ENCODE results near the gene PIGK. TPM values are rescaled to one million over a fixed set of nuclear protein-coding genes. Genes with fewer than 3 reads are reported as not detected.

Gene PIGK
- 22.1 and 22.7 TPM in 2 replicates for total RNA-seq
- long read RNA-seq, full-length matches to known transcripts = 119 of 133 reads
- long read RNA-seq, partial matches to known transcripts = 4 of 133 reads
- long read RNA-seq, other reads (novel, unspliced or antisense) = 10 of 133 reads

DNA sequence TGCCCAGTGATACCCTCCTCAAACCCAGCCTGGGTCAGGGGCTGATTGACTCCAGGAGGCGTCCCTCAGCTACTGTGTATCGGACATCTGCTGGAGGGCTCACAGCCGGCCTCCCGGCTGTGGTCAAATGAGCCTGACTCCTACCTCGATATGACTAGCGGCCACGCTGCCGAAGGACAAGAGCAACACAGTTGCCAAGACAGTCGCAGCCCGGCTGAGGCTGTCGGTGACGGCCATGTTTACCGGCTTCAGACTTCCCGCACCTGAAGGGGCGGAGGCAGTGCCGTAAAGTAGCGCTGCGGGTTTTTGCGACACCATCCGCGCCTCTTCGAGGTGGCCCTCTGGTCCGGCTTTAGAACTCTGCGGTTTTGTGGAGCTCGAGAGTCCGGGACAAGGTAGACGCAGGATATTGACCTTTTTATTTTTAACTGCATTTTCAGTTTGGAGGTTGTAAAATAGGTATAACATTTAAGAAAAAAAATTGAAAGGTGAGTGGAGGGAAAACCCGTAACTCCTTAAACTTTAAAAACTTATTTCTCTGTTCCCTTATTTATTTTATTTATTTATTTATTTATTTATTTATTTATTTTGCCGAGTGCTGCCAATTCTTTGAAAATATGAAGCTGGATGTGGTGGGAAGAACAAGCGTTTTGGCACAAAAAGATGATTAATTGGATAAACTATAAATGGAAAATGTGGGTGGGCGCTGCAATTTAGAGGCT, at the start of gene PIGK:
PIGK (minus strand) TSS at position 265 of the 722 bp plus-strand sequence; CDS start at position 237, 28 bp downstream.
- peak; percentile 84 for DNase-seq (ENCODE audit: low spot score, unreplicated experiment)
- no peaks in the 10 kb centered on the region for H3K27me3 Mint-ChIP-seq
- H3K4me3 Mint-ChIP-seq (ENCODE audit: low read depth) = peak within 1 kb of the TSS; percentile 96
- peak within 1 kb of the TSS; percentile 96 for H3K27ac Mint-ChIP-seq
- H3K36me3 Mint-ChIP-seq (ENCODE audit: insufficient read depth) = peaks cover 23% of the 10 kb centered on the region
- TF ChIP-seq, protein P1, sequence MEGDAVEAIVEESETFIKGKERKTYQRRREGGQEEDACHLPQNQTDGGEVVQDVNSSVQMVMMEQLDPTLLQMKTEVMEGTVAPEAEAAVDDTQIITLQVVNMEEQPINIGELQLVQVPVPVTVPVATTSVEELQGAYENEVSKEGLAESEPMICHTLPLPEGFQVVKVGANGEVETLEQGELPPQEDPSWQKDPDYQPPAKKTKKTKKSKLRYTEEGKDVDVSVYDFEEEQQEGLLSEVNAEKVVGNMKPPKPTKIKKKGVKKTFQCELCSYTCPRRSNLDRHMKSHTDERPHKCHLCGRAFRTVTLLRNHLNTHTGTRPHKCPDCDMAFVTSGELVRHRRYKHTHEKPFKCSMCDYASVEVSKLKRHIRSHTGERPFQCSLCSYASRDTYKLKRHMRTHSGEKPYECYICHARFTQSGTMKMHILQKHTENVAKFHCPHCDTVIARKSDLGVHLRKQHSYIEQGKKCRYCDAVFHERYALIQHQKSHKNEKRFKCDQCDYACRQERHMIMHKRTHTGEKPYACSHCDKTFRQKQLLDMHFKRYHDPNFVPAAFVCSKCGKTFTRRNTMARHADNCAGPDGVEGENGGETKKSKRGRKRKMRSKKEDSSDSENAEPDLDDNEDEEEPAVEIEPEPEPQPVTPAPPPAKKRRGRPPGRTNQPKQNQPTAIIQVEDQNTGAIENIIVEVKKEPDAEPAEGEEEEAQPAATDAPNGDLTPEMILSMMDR (IDR thresholded peaks at IDR 0.05; ENCODE audit: unreplicated experiment) = no peak
- H3K4me1 Mint-ChIP-seq (ENCODE audit: low read depth) = peaks cover 16% of the 10 kb centered on the region
- H3K9me3 Mint-ChIP-seq (ENCODE audit: low read depth) = peaks cover 3% of the 10 kb centered on the region

DNA sequence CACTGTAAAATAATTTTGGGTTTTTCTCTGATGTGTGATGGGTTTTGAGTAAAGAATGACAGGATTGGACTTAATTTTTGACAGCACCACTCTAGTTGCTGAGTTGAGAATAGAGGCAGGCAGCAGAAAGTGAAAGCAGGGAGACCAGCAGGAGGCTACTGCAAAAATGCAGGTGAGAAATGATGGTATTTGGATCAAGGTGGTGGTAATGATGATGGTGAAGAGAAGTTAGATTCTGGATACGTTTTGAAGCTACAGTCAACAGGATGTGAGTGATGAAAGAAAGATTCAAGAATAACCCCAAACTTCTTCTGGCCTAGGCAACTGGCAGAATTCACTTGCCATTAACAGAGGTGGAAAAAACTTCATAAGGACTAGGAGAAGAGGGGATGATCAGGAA, 47.8 kb upstream of the PIGK start:
- Mint-ChIP-seq H3K27ac (no peak overlapping the region), H3K4me3 (ENCODE audit: low read depth) (no peak overlapping the region), H3K27me3 (no peaks in the 10 kb centered on the region), H3K9me3 (ENCODE audit: low read depth) (no peaks in the 10 kb centered on the region), H3K4me1 (ENCODE audit: low read depth) (no peaks in the 10 kb centered on the region), H3K36me3 (ENCODE audit: insufficient read depth) (no peaks in the 10 kb centered on the region)
- DNase-seq (ENCODE audit: low spot score, unreplicated experiment) = no peak
- TF ChIP-seq, protein P1 (IDR thresholded peaks at IDR 0.05; ENCODE audit: unreplicated experiment) = no peak

DNA sequence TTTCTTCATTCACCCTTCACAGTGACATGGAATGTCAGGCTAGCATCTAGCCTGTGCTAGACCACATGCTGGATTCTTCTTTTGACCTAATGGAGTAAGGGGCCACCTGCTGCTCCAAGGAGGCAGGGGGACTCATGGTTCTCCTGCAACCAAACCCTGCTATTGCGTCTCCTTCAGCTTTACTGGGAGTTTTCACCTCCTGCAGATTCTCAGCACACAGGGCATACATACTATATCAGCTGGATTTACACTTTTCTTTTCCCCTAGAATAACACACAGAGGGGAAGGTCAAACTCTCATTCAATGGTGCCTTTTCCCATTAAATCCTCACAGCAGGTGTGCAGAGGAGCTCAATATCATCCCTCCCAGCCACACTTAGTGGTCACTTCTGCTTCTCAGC, 46.0 kb upstream of the PIGK start:
- TF ChIP-seq, protein P1 (IDR thresholded peaks at IDR 0.05; ENCODE audit: unreplicated experiment) = no peak
- no peak for DNase-seq (ENCODE audit: low spot score, unreplicated experiment)

DNA sequence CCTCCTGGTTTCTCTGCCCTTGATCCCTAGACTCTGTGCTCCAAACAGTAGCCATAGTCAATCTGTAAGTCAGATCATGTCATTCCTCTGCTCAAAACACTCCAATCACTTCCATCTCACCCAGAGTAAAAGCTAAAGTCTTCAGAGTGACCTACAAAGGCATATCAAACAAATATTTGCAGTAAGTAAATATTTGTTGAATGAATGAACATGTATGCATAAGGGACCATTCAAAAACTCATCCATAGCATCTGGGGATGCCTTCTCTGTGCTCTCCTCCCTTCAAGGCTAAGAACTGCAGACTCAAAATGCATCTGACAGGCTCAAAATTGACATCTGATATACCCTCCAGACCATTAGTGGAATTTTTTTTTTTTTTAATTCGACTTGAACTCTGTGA, 44.5 kb upstream of the PIGK start:
- no peaks in the 10 kb centered on the region for H3K4me1 Mint-ChIP-seq (ENCODE audit: low read depth)
- H3K36me3 Mint-ChIP-seq (ENCODE audit: insufficient read depth) = no peaks in the 10 kb centered on the region
- H3K9me3 Mint-ChIP-seq (ENCODE audit: low read depth) = no peaks in the 10 kb centered on the region
- no peak overlapping the region for H3K4me3 Mint-ChIP-seq (ENCODE audit: low read depth)
- H3K27me3 Mint-ChIP-seq = no peaks in the 10 kb centered on the region
- TF ChIP-seq, protein P1 (IDR thresholded peaks at IDR 0.05; ENCODE audit: unreplicated experiment) = no peak
- H3K27ac Mint-ChIP-seq = no peak overlapping the region
- no peak for DNase-seq (ENCODE audit: low spot score, unreplicated experiment)

More for the DNA sequence above, 46.0 kb upstream of the PIGK start:
- H3K27ac Mint-ChIP-seq = no peak overlapping the region
- H3K4me1 Mint-ChIP-seq (ENCODE audit: low read depth) = no peaks in the 10 kb centered on the region
- H3K27me3 Mint-ChIP-seq = no peaks in the 10 kb centered on the region
- no peaks in the 10 kb centered on the region for H3K36me3 Mint-ChIP-seq (ENCODE audit: insufficient read depth)
- H3K4me3 Mint-ChIP-seq (ENCODE audit: low read depth) = no peak overlapping the region
- no peaks in the 10 kb centered on the region for H3K9me3 Mint-ChIP-seq (ENCODE audit: low read depth)

DNA sequence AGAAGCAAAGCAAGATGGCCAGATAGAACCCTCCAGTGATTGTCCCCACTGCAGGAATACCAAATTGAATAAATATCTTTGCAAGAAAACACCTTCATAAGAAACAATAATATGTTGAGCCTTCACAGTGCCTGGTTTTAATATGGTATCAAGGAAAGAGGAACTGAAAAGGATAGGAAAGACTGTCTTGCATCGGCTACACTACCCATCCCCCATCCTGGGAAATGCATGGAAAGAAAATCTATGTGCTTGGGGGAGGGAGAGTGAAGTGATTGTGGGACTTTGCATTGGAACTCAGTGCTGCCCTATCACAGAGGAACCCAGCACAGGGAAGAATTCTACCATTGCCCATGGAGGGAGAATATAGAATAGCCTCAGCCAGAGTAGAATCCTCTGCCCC, 34.0 kb upstream of the PIGK start:
- H3K36me3 Mint-ChIP-seq (ENCODE audit: insufficient read depth) = peaks cover 6% of the 10 kb centered on the region
- H3K4me1 Mint-ChIP-seq (ENCODE audit: low read depth) = no peaks in the 10 kb centered on the region
- H3K4me3 Mint-ChIP-seq (ENCODE audit: low read depth) = no peak overlapping the region
- no peak overlapping the region for H3K27ac Mint-ChIP-seq
- TF ChIP-seq, protein P1 (IDR thresholded peaks at IDR 0.05; ENCODE audit: unreplicated experiment) = no peak
- DNase-seq (ENCODE audit: low spot score, unreplicated experiment) = no peak
- no peaks in the 10 kb centered on the region for H3K27me3 Mint-ChIP-seq
- peaks cover 46% of the 10 kb centered on the region for H3K9me3 Mint-ChIP-seq (ENCODE audit: low read depth)

Data from progenitor cell of endocrine pancreas (in vitro differentiated cells).